IPS-20b (cell line): ENCODE data around the gene DCANP1.

Experiments
- H3K27ac ChIP-seq: one replicate; pipeline ENCODE4 v1.5.1; 2013; ENCODE audit warnings: low read length
- H3K27me3 ChIP-seq: 2 replicates; pipeline ENCODE4 v1.6.1; 2013; ENCODE audit warnings: mild to moderate bottlenecking, low read length, inconsistent platforms; ENCODE audit not compliant: insufficient read depth
- H3K36me3 ChIP-seq: 2 replicates; pipeline ENCODE4 v1.6.1; 2013; ENCODE audit warnings: low read depth, mild to moderate bottlenecking, inconsistent platforms, low read length, moderate library complexity; ENCODE audit not compliant: insufficient read depth
- H3K4me1 ChIP-seq: 2 replicates; pipeline ENCODE4 v1.6.1; 2013; ENCODE audit warnings: mild to moderate bottlenecking, control low read depth, inconsistent platforms, low read length, moderate library complexity; ENCODE audit not compliant: insufficient read depth
- H3K4me3 ChIP-seq: 2 replicates; pipeline ENCODE4 v1.5.1; 2013; ENCODE audit warnings: mild to moderate bottlenecking, low read length, inconsistent platforms
- H3K9ac ChIP-seq: 2 replicates; pipeline ENCODE4 v1.6.1; 2013; ENCODE audit warnings: low read depth, mild to moderate bottlenecking, inconsistent platforms, low read length, moderate library complexity
- H3K9me3 ChIP-seq: 2 replicates; pipeline ENCODE4 v1.6.1; 2013; ENCODE audit warnings: mild to moderate bottlenecking, low read depth, low read length, inconsistent platforms; ENCODE audit not compliant: insufficient read depth

The DCANP1 gene

DNA sequence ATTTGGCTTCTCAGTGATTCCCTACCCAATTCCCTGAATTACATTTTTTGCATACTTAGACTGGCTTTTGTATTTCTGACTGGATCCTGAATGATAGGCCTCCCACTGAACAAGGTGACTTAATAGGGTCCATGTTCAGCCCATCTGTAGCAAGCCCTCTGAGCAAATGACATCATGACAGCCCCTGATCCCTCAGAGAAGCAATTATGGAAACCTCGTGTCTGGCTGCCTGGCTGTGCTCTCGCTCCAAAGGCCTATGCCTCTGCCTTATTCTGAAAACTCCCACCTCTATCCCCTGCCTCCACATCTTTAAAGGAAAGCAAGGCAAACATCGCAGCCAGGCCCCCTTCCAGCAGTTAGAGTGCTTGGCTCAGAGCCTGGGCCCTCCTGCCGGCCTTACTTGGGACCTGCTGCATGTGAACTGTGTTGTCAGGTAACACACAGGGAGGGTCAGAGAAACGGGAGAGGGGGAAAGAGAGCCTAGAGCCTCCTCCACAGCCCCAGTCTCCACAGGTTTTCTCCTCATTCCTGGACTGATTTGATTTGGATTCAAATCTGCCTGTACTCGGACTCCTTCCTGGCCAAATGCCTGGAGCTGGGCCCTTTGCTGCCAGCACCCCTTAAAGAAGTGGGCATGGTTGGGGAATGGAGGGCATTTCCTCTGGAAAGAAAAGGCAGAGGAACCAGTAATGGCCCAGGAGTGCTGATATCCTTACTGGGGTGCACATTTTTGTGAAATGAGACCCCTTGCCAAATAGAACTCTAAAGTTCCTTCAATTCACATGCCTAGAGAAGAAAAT, 3.8 kb downstream of the DCANP1 start:
- Histone ChIP-seq H3K4me3 (no peak overlapping the region), H3K9ac (no peak overlapping the region), H3K27me3 (peaks cover 25% of the 10 kb centered on the region), H3K9me3 (no peaks in the 10 kb centered on the region), H3K36me3 (no peaks in the 10 kb centered on the region), H3K4me1 (no peaks in the 10 kb centered on the region), H3K27ac (no peak overlapping the region)

DNA sequence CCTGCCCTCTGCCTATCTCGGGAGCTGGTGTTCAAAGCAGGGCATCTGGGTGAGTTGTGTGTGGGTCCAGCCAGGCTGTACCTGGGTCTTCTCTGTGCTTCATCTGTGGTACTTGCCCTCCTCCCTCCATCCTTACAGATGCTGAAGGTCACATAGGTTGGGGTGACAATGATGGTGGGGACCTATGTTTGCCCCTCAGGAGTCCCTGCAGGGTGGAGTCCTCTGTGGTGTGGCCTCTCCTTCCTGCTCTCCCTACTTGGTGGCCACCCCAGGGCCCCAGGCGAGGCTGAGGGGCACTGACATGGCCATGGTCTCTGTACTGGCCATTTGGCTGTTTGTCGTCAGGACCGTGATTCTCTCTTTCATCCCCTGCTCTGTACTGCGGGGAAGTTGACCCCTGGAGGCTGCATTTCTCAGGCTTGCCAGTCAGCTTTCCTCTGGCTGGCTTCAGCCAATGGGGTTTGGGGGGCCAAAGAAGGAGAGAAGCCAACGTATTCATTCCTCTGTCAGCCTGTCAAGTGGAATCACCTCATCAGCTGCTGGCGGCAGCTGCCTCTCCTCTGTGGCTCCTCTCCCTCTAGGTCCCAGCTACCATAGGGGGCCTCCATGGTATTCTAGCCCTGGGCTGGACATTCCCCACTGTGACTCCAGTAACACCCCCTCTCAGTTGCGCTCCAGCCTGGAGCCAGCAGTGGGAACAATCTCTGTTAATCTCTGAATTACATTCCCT, 4.6 kb downstream of the DCANP1 start:
- no peaks in the 10 kb centered on the region for H3K36me3 ChIP-seq

DNA sequence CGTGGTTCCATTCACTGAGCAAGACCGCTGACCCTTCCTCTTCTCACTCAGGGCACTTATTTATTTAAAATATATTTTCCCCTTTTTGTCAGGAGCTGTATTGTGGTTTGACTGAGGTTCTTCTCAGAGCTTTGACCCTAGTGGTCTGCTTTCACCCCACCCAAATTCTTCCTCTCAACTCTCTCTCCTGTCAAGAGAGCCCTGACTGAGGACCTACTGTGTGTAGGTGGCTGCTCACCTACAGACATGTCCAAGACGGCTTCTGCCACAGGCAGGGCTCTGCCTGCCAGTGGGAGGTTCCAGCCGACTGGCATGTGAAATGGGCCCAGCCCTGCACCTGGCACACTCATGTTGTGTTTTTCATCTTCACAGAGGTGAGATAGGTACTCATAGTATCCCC, 5.2 kb downstream of the DCANP1 start:
- no peaks in the 10 kb centered on the region for H3K4me1 ChIP-seq
- H3K27ac ChIP-seq, result no peak overlapping the region
- H3K27me3 ChIP-seq, result peaks cover 13% of the 10 kb centered on the region; the same call in 1 of the 2 replicates
- no peaks in the 10 kb centered on the region for H3K36me3 ChIP-seq
- H3K9me3 ChIP-seq, result no peaks in the 10 kb centered on the region
- no peak overlapping the region for H3K4me3 ChIP-seq
- no peak overlapping the region for H3K9ac ChIP-seq

More for the DNA sequence above, 4.6 kb downstream of the DCANP1 start:
- Histone ChIP-seq H3K9me3 (no peaks in the 10 kb centered on the region), H3K9ac (no peak overlapping the region), H3K4me1 (no peaks in the 10 kb centered on the region), H3K27me3 (peaks cover 19% of the 10 kb centered on the region), H3K27ac (no peak overlapping the region), H3K4me3 (no peak overlapping the region)

DNA sequence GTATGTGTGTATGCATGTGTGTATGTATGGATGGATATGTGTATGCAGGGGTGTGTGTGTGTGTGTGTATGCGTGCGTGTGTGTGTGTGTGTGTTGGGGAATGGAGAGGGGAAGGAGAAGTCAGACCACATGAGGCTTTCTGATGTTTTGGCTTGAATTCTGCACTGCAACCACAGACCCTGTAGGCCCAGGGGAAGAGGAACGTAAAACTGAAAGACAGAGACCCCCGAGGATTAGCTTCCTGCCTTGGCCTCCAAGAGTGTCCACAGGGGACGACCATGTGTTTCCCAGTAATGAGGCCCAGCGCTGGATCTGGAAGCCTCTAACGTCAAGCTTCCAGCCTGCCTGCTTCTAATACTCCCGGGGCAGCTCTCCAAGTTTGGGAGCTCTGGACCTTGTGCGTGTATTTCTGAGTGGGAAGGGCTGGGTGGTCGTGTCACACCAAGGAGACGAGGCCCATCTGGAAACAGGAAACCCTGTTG, 5.8 kb downstream of the DCANP1 start:
- H3K4me3 ChIP-seq, result no peak overlapping the region
- peaks cover 8% of the 10 kb centered on the region; the same call in 1 of the 2 replicates for H3K27me3 ChIP-seq
- H3K9ac ChIP-seq, result no peak overlapping the region
- H3K36me3 ChIP-seq, result no peaks in the 10 kb centered on the region
- no peaks in the 10 kb centered on the region for H3K4me1 ChIP-seq
- no peaks in the 10 kb centered on the region for H3K9me3 ChIP-seq
- no peak overlapping the region for H3K27ac ChIP-seq

DNA sequence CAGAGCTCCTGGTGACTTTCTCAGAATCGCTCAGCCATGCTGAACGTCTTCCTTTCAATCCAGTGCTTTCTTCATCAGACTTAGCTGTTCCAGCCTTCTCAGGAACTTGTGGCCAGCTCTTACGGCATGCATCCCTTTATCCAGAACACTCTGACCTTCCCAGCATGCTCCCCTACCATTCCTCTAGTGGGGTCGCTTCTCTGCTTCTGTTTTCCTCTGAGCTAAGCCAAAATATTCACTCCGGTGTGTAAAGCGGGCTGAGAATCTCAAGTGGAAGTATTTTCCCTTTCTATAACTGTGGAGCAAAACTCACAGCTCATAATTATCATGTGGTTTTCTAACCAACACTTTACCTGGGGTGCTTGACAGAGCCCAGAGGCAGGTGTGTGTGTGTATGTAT, 6.2 kb downstream of the DCANP1 start:
- no peak overlapping the region for H3K9ac ChIP-seq
- peaks cover 8% of the 10 kb centered on the region; the same call in 1 of the 2 replicates for H3K27me3 ChIP-seq
- no peak overlapping the region for H3K27ac ChIP-seq
- H3K9me3 ChIP-seq, result no peaks in the 10 kb centered on the region
- no peaks in the 10 kb centered on the region for H3K4me1 ChIP-seq
- no peaks in the 10 kb centered on the region for H3K36me3 ChIP-seq
- H3K4me3 ChIP-seq, result no peak overlapping the region

DNA sequence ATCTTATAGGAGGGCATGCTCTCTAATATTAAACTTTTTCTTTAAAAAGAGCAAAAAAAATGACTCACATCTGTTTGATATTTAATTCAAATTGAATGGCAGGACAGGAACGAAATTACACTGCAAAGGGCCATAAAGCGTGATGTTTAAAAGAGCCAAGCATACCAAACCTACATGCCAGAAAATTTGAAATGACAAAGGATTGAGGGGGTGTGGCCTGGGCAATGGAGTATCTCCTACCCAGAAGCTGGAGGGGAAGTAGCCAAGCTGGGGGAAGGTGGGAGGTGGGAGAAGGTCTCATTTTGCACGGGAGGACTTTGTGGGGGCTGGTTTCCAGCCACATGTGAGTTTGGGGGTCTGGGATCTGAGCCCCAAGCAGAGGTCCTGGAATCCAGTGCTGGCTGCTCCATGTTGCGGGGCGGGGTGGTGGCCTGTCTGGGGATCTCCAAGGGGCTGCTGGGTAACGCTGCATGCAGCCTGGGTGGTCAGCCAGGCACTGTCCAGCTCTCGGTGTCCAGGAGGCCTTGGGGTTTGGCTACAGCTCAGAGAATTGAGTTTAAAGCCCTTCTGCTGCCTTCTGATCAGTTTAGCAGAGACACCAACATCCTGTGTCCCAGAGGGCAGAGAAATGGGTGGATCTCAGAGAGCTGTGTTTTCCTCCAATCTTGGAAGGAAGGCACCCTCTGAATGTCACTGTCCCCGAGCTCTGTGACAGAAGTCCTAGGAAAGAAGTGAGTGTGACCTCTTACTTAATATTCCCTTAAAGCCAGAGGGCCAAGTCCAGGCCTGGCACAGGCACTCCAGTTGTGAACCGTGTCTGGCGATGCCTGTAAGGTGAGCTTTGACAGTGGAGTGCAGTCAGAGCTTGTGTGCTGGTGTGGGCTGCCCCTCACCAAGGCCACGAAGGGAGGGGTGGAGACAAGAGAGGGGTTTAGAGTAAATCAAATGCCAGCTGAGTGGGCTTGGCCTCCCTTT, 7.6 kb downstream of the DCANP1 start:
- Histone ChIP-seq H3K27ac (no peak overlapping the region), H3K36me3 (no peaks in the 10 kb centered on the region), H3K4me3 (no peak overlapping the region), H3K9ac (no peak overlapping the region), H3K4me1 (no peaks in the 10 kb centered on the region), H3K27me3 (no peaks in the 10 kb centered on the region), H3K9me3 (no peaks in the 10 kb centered on the region)

DNA sequence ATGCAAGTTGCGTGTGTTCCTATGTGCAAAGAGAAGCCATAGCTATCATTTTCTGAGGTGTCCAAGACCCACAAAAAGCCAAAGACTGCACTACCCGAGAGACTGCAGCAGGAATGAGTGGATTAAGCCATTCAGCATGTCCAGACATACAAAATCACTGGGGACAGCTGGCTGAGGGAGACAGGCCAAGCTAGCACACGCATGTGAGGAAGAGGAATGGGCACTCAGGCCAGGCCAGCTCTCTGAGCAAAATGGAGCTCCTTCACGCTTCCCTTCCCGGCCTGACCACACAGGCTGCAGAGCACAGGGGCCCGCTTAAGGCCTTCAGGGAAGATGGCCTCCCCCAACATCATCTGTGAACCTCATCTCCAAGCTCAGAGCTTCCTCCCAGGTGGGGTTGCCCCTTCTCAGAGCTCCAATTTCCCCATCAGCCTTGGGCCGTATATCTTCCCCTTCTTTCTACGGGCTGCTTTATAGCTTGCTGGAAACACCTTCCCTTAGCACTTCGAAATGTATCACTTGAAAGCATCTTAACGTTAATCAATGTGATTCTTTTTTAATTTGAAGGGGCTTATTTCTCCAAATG, 8.4 kb downstream of the DCANP1 start:
- no peaks in the 10 kb centered on the region for H3K4me1 ChIP-seq
- no peak overlapping the region for H3K27ac ChIP-seq
- H3K27me3 ChIP-seq, result no peaks in the 10 kb centered on the region
- no peak overlapping the region for H3K4me3 ChIP-seq
- no peak overlapping the region for H3K9ac ChIP-seq
- H3K36me3 ChIP-seq, result no peaks in the 10 kb centered on the region
- no peaks in the 10 kb centered on the region for H3K9me3 ChIP-seq

DNA sequence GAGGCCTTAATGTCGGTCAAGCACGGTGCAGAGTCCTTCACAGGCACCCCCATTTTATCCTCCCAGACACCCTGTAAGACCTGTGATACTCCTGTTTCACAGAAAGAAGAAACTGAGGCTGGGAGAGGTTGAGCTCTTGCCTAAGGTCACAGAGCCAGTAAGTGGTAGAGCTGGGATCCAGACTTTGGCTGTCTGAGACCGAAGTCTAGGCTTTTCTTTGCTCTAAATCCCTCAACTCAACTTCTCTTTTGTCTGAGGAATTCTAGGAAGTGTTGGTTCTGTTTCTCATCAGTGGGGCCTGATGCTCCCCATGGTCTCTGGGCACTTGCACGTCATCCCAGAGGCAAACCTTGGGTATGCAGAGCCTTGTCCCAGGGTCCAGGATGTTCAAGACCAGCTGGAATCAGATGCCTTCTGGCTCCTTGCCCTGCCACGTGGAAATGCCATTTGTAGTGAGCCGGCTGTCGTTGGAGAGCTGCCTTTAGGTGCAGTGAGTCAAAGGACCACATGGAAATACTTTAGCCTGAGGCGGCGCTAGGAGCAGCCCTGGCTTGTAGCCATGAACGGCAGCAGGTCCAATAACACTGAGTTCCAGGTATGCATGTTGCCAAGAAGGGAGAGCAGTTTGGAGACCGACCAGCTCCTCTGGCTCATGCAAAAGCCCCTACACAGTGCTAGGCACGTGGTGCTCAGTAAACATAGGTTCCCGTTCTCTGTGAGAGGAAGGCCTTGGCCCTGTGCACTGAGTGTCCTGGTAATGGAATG, 9.2 kb downstream of the DCANP1 start:
- no peaks in the 10 kb centered on the region for H3K36me3 ChIP-seq
- no peak overlapping the region for H3K27ac ChIP-seq

DNA sequence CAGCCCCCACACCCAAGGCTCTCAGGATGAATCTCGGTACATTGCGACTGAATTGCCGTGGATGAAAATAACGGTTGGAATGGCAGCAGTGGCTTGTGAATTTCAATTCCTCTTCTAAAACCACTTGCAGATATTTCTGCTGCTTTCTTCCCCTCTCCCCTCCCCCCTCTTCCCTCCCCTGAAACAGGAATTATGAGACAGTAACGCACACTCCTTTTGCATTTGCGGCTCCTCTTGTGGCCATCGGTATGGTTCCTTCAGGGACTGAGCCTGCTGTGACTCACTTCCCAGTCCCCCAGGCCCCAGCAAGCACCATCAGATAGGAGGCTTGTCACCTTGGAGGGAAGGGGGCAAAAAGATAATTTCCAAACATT, 9.7 kb downstream of the DCANP1 start:
- H3K4me1 ChIP-seq, result no peaks in the 10 kb centered on the region
- no peaks in the 10 kb centered on the region for H3K27me3 ChIP-seq
- H3K27ac ChIP-seq, result no peak overlapping the region
- H3K36me3 ChIP-seq, result no peaks in the 10 kb centered on the region
- no peak overlapping the region for H3K9ac ChIP-seq
- no peaks in the 10 kb centered on the region for H3K9me3 ChIP-seq
- H3K4me3 ChIP-seq, result no peak overlapping the region

More for the DNA sequence above, 9.2 kb downstream of the DCANP1 start:
- H3K4me3 ChIP-seq, result no peak overlapping the region
- H3K27me3 ChIP-seq, result no peaks in the 10 kb centered on the region
- H3K4me1 ChIP-seq, result no peaks in the 10 kb centered on the region
- H3K9ac ChIP-seq, result no peak overlapping the region
- no peaks in the 10 kb centered on the region for H3K9me3 ChIP-seq

DNA sequence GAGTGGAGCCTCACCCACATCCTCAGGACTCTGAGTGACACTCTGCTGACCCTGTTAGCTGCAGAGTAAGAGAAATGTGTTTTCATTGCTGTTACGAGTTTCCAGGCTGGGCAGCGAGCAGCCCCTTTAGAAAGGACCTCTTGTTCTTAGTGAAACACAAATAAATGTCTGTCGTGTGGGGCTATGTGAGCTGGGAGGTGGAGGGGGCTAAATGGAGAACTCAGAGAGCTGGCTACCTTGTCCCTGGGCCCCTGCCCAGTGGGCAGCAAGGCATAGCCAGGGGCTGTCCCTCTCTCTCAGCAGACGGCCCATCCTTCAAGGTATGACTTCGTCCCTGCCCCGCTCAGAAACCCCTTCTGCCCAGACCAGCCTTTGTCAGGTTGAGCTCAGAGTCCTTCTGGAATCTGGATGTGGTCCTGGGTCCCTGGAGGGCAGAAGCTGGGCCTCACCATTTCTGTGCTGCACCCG, 10.2 kb downstream of the DCANP1 start:
- H3K9me3 ChIP-seq, result no peaks in the 10 kb centered on the region
- H3K4me3 ChIP-seq, result no peak overlapping the region
- no peaks in the 10 kb centered on the region for H3K4me1 ChIP-seq
- H3K36me3 ChIP-seq, result no peaks in the 10 kb centered on the region
- no peak overlapping the region for H3K27ac ChIP-seq
- no peaks in the 10 kb centered on the region for H3K27me3 ChIP-seq
- no peak overlapping the region for H3K9ac ChIP-seq
